Activated T-cell treated with anti-CD3 and anti-CD28 coated beads for 48 hours (primary cell): ENCODE measurements around the gene HMCN2.

Source experiments
- DNase-seq: peaks from one replicate; pipeline ENCODE4 v3.0.0-alpha.2; 2020; ENCODE audit warnings: low read depth

Gene HMCN2

GRCh38 chr9:130414910-130415746, 149.6 kb downstream of the HMCN2 start:
- DNase-seq = no peak

GRCh38 chr9:130417602-130418001, 152.0 kb downstream of the HMCN2 start:
- DNase-seq = no peak

- DNase-seq = no peak
Observed at GRCh38 chr9:130418776-130419175, 153.2 kb downstream of the HMCN2 start.

- no peak for DNase-seq
Observed at GRCh38 chr9:130419521-130420035, 154.0 kb downstream of the HMCN2 start.

GRCh38 chr9:130421154-130421801, 155.7 kb downstream of the HMCN2 start:
- no peak for DNase-seq

GRCh38 chr9:130421802-130422276, 156.3 kb downstream of the HMCN2 start:
- no peak for DNase-seq

- DNase-seq = no peak
Observed at GRCh38 chr9:130422546-130422945, 157.0 kb downstream of the HMCN2 start.

- no peak for DNase-seq
Observed at GRCh38 chr9:130423272-130423671, 157.7 kb downstream of the HMCN2 start.

GRCh38 chr9:130424595-130425454, 159.3 kb downstream of the HMCN2 start:
- no peak for DNase-seq

GRCh38 chr9:130425741-130426466, 160.3 kb downstream of the HMCN2 start:
- DNase-seq = no peak

- DNase-seq = no peak
Observed at GRCh38 chr9:130426467-130426773, 160.9 kb downstream of the HMCN2 start.

- no peak for DNase-seq
Observed at GRCh38 chr9:130426883-130427282, 161.3 kb downstream of the HMCN2 start.

- DNase-seq = no peak
Observed at GRCh38 chr9:130427326-130427725, 161.8 kb downstream of the HMCN2 start.

GRCh38 chr9:130428086-130428665, 162.6 kb downstream of the HMCN2 start:
- DNase-seq = no peak

GRCh38 chr9:130429381-130429780, 163.8 kb downstream of the HMCN2 start:
- DNase-seq = no peak

GRCh38 chr9:130429831-130430230, 164.3 kb downstream of the HMCN2 start:
- DNase-seq = no peak

GRCh38 chr9:130430232-130430631, 164.7 kb downstream of the HMCN2 start:
- no peak for DNase-seq

- DNase-seq = no peak
Observed at GRCh38 chr9:130430734-130431535, 165.4 kb downstream of the HMCN2 start.

- DNase-seq = no peak
Observed at GRCh38 chr9:130431536-130432303, 166.2 kb downstream of the HMCN2 start.

GRCh38 chr9:130432362-130432761, 166.8 kb downstream of the HMCN2 start:
- DNase-seq = no peak
